GM19455 (cell line): ENCODE results near the gene RASL10B.

ENCODE experiments used
- ATAC-seq: cut with Tn5 transposase; IDR thresholded peaks from one replicate; pipeline ENCODE4 v1.9.1; 2021; ENCODE audit not compliant: unreplicated experiment

RASL10B gene

GRCh38 chr17:35763767-35764122, 32.3 kb downstream of the RASL10B start:
- ATAC-seq, result no peak

GRCh38 chr17:35764123-35764991, 32.9 kb downstream of the RASL10B start:
- peak; percentile 83 for ATAC-seq

DNA sequence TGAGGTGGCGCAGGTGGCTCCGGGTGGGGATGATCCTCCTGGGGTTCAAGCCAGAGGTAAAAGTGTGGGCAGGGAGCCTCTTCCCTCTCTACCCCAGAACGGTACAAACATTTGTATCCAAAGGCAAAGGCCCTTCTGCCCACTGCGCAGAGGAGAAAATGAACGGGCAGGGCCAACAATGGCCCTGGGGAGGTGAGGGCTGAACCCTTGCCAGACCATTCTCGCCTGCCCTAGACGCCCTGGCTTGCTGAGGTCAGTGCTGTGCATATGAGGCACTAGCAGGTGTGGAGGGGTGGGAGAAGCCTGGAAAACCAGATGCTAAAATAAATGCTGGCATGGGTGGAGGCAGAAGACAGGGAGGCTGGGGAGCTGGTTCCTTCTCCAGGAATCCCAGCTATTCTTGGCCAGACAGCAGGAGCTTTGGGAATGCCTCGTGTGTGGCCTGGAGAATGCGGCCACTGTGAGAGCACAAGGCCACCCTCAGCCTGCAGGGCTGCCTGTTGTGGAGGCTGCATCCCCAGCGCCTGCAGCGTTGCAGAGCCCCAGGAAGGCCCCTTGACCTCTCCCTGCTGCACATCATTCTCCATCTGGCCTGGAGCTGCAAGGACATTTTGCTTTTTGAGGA, 33.8 kb downstream of the RASL10B start:
- no peak for ATAC-seq

- ATAC-seq, result no peak
Observed at GRCh38 chr17:35765756-35766488, 34.5 kb downstream of the RASL10B start.

GRCh38 chr17:35766489-35766877, 35.0 kb downstream of the RASL10B start:
- ATAC-seq, result no peak

GRCh38 chr17:35766903-35767510, 35.6 kb downstream of the RASL10B start:
- no peak for ATAC-seq

DNA sequence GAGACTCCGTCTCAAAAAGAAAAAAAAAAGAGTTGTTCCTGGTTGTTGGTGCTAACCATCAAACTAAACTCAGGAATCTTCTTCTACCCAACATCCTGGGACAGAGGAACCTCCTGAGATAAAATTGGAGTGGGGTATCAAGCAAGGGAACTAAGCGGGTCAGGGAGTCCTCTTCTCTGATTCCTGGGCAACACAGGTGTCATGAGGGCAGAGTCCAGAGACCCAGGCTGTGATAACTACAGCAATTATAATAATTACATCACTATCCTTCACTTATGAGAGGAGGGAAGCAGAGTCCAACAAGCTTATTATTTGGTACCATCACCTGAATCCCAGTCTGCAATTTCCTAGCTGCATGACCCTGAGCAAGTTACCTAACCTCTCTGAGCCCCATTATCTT, 37.4 kb downstream of the RASL10B start:
- ATAC-seq, result no peak

DNA sequence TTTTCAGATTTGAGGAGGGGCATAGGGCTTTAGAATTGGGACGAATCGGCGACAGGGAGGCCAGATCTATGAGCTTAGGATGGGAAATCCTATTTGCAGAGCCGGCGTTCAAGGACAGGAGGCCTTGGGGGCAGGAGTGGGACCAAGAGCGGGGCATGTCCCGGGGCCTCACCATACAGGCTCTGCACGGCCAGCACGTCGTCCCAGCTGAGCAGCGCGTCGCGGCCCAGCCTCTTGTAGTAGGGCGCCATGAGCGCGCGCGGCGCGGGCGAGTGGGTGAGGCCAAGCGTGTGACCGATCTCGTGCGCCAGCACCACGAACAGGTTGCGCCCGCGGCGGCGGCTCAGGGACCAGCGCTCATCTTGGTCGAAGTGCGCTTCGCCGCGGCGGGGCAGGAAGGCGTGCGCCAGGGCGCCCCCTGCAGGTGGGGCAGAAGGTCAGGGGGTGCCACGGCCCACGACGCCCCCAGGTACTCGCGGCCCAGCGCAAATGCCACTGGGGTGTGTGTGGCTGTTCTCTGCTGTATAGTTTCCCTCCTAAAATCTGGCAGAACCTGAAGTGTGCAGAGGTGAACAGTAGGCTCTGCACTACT, 38.6 kb downstream of the RASL10B start:
- ATAC-seq, result no peak

DNA sequence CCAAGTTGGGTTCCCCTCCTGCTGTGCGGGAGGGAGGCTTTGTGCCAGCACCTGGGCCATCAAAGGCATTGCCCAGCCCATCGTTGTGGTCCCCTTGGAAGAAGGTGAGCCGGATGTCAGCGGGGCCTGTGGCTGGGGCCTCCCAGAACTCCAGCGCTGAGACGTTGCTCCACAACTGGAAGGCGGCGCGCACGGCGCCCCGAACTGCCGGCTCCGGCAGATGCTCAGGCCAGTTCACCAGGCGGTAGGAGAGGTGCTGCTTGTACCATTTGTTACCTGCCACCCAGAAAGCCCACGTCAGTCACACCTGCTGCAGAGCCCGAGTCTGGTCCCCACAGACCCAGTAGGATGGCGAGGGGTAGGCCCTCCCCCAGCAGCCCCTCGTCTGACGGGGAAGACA, 41.7 kb downstream of the RASL10B start:
- no peak for ATAC-seq

- no peak for ATAC-seq
Observed at GRCh38 chr17:35773679-35774425, 42.4 kb downstream of the RASL10B start.

- no peak for ATAC-seq
Observed at GRCh38 chr17:35774499-35774898, 43.1 kb downstream of the RASL10B start.

GRCh38 chr17:35775039-35775438, 43.6 kb downstream of the RASL10B start:
- ATAC-seq, result no peak

GRCh38 chr17:35775583-35775982, 44.1 kb downstream of the RASL10B start:
- no peak for ATAC-seq

- ATAC-seq, result no peak
Observed at GRCh38 chr17:35778641-35779196, 47.3 kb downstream of the RASL10B start.

DNA sequence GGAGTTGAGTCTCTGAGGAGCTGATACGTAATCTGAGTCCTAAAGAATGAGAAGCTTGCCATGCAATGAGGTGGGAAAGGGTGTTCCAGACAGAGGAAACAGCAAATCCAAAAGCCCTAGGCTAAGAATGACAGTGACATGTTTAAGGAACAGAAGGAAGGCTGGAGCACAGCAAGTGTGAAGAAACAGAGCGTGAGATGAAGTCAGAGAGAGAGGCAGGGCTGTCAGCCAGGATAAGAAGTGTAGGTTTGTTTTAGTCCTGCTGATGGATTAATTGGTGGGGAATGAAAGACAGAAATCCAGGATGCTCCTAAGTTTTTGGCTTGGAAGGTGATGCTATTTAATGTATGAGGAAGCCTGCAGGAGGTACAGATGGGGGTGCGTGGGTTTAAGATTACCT, 49.5 kb downstream of the RASL10B start:
- ATAC-seq, result no peak

DNA sequence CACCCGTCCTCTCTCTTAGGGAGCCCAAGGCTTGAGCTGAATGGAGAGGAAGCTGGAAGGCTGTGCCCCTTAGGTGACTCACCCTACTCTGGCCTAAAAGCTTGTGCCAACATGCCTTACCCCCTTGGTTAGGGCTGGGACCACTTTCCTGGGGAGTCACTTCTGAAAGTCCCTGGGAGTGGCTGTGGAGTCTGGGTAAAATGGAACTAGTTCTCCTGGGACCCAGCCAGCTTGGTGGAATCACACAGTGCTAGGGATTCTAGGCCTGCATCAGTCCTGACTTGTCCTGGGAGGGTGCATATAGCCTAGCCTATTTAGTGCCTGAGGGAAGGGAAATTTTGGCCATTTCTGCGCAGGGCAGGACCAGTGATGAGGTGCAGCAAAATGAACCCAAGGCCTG, 53.5 kb downstream of the RASL10B start:
- ATAC-seq, result no peak

- no peak for ATAC-seq
Observed at GRCh38 chr17:35786941-35787432, 55.5 kb downstream of the RASL10B start.

DNA sequence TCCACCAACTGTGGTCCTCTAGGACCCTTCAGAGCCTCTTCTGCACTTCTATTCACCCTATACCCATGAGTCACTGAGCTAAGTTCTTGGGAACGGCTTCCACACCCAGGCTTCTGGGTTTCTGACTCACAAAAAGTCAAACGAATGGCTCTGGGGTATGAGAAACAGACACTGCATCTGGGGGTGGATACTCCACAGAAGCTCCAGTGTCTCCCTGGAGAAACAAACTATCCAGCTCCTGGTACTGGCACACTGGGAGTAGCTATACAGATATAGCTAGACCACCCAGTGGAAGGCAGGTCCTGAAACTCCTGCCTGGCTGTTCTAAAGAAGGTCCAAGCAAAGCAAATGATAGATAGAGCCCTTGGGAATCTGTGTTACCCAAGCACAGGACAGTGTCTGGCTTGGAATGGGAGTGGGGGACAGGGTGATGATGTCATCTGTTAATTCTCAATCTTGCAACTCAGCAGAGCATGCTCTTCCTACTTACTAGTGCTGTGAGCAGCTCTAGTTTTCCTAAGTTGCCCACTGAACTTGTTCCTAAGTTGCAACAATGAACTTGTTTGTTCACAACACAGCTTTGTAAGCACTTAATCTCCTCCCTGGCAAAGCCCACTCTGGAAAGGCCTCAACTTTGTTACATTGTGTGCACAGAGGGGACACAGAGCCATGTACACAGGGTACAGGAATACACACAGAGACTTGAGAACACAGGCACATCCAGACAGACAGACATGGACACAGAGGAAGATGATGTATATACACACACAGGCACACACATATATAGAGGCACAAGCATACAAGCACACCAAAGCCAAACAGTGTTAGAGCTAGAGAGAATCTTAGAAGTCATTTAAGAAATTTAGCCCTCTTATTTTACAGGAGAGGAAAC, 57.3 kb downstream of the RASL10B start:
- ATAC-seq, result no peak

GRCh38 chr17:35790841-35791240, 59.4 kb downstream of the RASL10B start:
- no peak for ATAC-seq
